Measurements from ENCODE around the gene LIG1.

- no peak for TF ChIP-seq POLR2A (IDR thresholded peaks at IDR 0.05; ENCODE audit: low read length)
- no peak for TF ChIP-seq GATA1 (IDR thresholded peaks at IDR 0.05; ENCODE audit: low read depth, low read length)
Observed at GRCh38 chr19:48170817-48171347, 738 bp upstream of the LIG1 start.

Data from erythroblast (primary cell).